Measurements from ENCODE around the gene ZNF441. TPM values are rescaled to one million over a fixed set of nuclear protein-coding genes. Genes with fewer than 3 reads are reported as not detected.

ZNF441 gene
- polyA plus RNA-seq, 1 donor from 2014 or later: 138 TPM

- Histone ChIP-seq H3K36me3 (ENCODE audit: insufficient read depth, low read length) (no peaks in the 10 kb centered on the region), H3F3A (ENCODE audit: insufficient read depth, low read length, poor library complexity, severe bottlenecking) (no peaks in the 10 kb centered on the region), H4K20me1 (ENCODE audit: insufficient read depth) (no peaks in the 10 kb centered on the region), H3K4me2 (ENCODE audit: low read length) (no peak overlapping the region), H3K27me3 (ENCODE audit: insufficient read depth, low read depth, low read length) (peaks cover 3% of the 10 kb centered on the region), H2AFZ (ENCODE audit: low read depth, low read length) (no peak overlapping the region), H3K9me3 (ENCODE audit: low read length) (no peaks in the 10 kb centered on the region), H3K4me3 (ENCODE audit: low read length) (no peak overlapping the region), H3K9ac (ENCODE audit: low read length) (no peak overlapping the region), H3K79me2 (replicated peaks; ENCODE audit: insufficient read depth, low read length) (peaks cover 4% of the 10 kb centered on the region), H3K9me2 (ENCODE audit: insufficient read depth, low read length) (no peaks in the 10 kb centered on the region), H3K27ac (ENCODE audit: low read length) (no peak overlapping the region)
- TF ChIP-seq SMC3 (conservative IDR thresholded peaks at IDR 0.05; ENCODE audit: poor library complexity) (no peak), RAD21 (conservative IDR thresholded peaks at IDR 0.05) (no peak)
- TF ChIP-seq, protein P1, sequence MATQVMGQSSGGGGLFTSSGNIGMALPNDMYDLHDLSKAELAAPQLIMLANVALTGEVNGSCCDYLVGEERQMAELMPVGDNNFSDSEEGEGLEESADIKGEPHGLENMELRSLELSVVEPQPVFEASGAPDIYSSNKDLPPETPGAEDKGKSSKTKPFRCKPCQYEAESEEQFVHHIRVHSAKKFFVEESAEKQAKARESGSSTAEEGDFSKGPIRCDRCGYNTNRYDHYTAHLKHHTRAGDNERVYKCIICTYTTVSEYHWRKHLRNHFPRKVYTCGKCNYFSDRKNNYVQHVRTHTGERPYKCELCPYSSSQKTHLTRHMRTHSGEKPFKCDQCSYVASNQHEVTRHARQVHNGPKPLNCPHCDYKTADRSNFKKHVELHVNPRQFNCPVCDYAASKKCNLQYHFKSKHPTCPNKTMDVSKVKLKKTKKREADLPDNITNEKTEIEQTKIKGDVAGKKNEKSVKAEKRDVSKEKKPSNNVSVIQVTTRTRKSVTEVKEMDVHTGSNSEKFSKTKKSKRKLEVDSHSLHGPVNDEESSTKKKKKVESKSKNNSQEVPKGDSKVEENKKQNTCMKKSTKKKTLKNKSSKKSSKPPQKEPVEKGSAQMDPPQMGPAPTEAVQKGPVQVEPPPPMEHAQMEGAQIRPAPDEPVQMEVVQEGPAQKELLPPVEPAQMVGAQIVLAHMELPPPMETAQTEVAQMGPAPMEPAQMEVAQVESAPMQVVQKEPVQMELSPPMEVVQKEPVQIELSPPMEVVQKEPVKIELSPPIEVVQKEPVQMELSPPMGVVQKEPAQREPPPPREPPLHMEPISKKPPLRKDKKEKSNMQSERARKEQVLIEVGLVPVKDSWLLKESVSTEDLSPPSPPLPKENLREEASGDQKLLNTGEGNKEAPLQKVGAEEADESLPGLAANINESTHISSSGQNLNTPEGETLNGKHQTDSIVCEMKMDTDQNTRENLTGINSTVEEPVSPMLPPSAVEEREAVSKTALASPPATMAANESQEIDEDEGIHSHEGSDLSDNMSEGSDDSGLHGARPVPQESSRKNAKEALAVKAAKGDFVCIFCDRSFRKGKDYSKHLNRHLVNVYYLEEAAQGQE (IDR thresholded peaks at IDR 0.05; ENCODE audit: borderline replicate concordance): no peak
Observed at GRCh38 chr19:11763117-11763516, 3.7 kb upstream of the ZNF441 start.

GRCh38 chr19:11763611-11764010 lies 3.2 kb upstream of the ZNF441 start:
- no peak overlapping the region for H3K4me2 ChIP-seq (ENCODE audit: low read length)
- H3K9me3 ChIP-seq (ENCODE audit: low read length): no peaks in the 10 kb centered on the region
- TF ChIP-seq TAF1 (IDR thresholded peaks at IDR 0.05; ENCODE audit: low read depth) (no peak), MXI1 (conservative IDR thresholded peaks at IDR 0.05; ENCODE audit: poor library complexity, severe bottlenecking) (no peak), CTCF (IDR thresholded peaks at IDR 0.05; ENCODE audit: poor library complexity, severe bottlenecking) (no peak), POLR2AphosphoS5 (IDR thresholded peaks at IDR 0.05) (no peak), EZH2 (IDR thresholded peaks at IDR 0.05; ENCODE audit: borderline replicate concordance, insufficient read depth, low read length, poor library complexity, severe bottlenecking) (no peak), RAD21 (conservative IDR thresholded peaks at IDR 0.05) (no peak), EP300 (conservative IDR thresholded peaks at IDR 0.05; ENCODE audit: poor library complexity, severe bottlenecking) (no peak), SMC3 (conservative IDR thresholded peaks at IDR 0.05; ENCODE audit: poor library complexity) (no peak)
- TF ChIP-seq, protein P1 (IDR thresholded peaks at IDR 0.05; ENCODE audit: borderline replicate concordance): no peak
- H3K27ac ChIP-seq (ENCODE audit: low read length): no peak overlapping the region
- H4K20me1 ChIP-seq (ENCODE audit: insufficient read depth): no peaks in the 10 kb centered on the region
- H3K9me2 ChIP-seq (ENCODE audit: insufficient read depth, low read length): no peaks in the 10 kb centered on the region
- H2AFZ ChIP-seq (ENCODE audit: low read depth, low read length): no peak overlapping the region
- H3F3A ChIP-seq (ENCODE audit: insufficient read depth, low read length, poor library complexity, severe bottlenecking): no peaks in the 10 kb centered on the region
- no peak overlapping the region for H3K4me3 ChIP-seq (ENCODE audit: low read length)
- peaks cover 3% of the 10 kb centered on the region for H3K27me3 ChIP-seq (ENCODE audit: insufficient read depth, low read depth, low read length)
- no peaks in the 10 kb centered on the region for H3K36me3 ChIP-seq (ENCODE audit: insufficient read depth, low read length)
- no peak overlapping the region for H3K9ac ChIP-seq (ENCODE audit: low read length)
- peaks cover 9% of the 10 kb centered on the region for H3K79me2 ChIP-seq (replicated peaks; ENCODE audit: insufficient read depth, low read length)
